NCI-H2029 (cell line): ENCODE data around the gene OR5H15.
A peak's percentile ranks its signal among the peaks of the same experiment; 100 is the strongest.
"Not testable (repeated sequence)": the region's sequence is repeated elsewhere in the genome, so short reads cannot be mapped to it uniquely, and the experiment has no call there.

Experiments used
- DNase-seq: peaks from one replicate; lab custom pipeline; 2025; lab: John Stamatoyannopoulos, UW

Gene OR5H15

GRCh38 chr3:98166396-98166795 lies at the start of gene OR5H15:
TSS of gene OR5H15 (plus strand) at chr3:98166696. CDS start at chr3:98168700, 2,004 bp downstream.
- no peak for DNase-seq

- no peak for DNase-seq
These were observed 36.1 kb upstream of the OR5H15 start, which contains the start of gene OR5H1 for GRCh38 chr3:98130421-98130820. TSS of gene OR5H1 (plus strand) at chr3:98130721. CDS start at chr3:98132698, 1,977 bp downstream.

GRCh38 chr3:98136631-98137030 lies 29.9 kb upstream of the OR5H15 start:
- no peak for DNase-seq

- not testable (repeated sequence) for DNase-seq
These were observed 28.5 kb upstream of the OR5H15 start for GRCh38 chr3:98137826-98138557.

- no peak for DNase-seq
These were observed 26.0 kb upstream of the OR5H15 start for GRCh38 chr3:98140531-98140930.

- DNase-seq, result no peak
These were observed 19.3 kb upstream of the OR5H15 start, which contains the start of gene OR5H14 for GRCh38 chr3:98147179-98147578. TSS of gene OR5H14 (plus strand) at chr3:98147479. CDS start at chr3:98149386, 1,907 bp downstream.

GRCh38 chr3:98148751-98149150 lies 17.7 kb upstream of the OR5H15 start:
- DNase-seq, result no peak

GRCh38 chr3:98149456-98149855 lies 17.0 kb upstream of the OR5H15 start:
- not testable (repeated sequence) for DNase-seq

GRCh38 chr3:98151241-98151640 lies 15.3 kb upstream of the OR5H15 start:
- no peak for DNase-seq

- no peak for DNase-seq
These were observed 4.6 kb downstream of the OR5H15 start for GRCh38 chr3:98171071-98171470.

GRCh38 chr3:98172621-98173020 lies 6.1 kb downstream of the OR5H15 start:
- peak; percentile 48 for DNase-seq

GRCh38 chr3:98180319-98180890 lies 13.9 kb downstream of the OR5H15 start:
- no peak for DNase-seq

- DNase-seq, result no peak
These were observed 15.7 kb downstream of the OR5H15 start for GRCh38 chr3:98182196-98182595.

GRCh38 chr3:98185180-98185579 lies 18.7 kb downstream of the OR5H15 start:
- DNase-seq, result no peak

GRCh38 chr3:98188545-98188944 lies 22.0 kb downstream of the OR5H15 start:
- no peak for DNase-seq

- not testable (repeated sequence) for DNase-seq
These were observed 24.4 kb downstream of the OR5H15 start for GRCh38 chr3:98190911-98191310.

GRCh38 chr3:98196293-98196692 lies 29.8 kb downstream of the OR5H15 start:
- DNase-seq, result not testable (repeated sequence)

- DNase-seq, result no peak
These were observed 32.5 kb downstream of the OR5H15 start for GRCh38 chr3:98199020-98199419.

- no peak for DNase-seq
These were observed 42.7 kb downstream of the OR5H15 start for GRCh38 chr3:98209244-98209643.

GRCh38 chr3:98213276-98213675 lies 46.8 kb downstream of the OR5H15 start:
- DNase-seq, result no peak

- no peak for DNase-seq
These were observed 48.6 kb downstream of the OR5H15 start for GRCh38 chr3:98215051-98215450.
